ENCODE data around the gene VPS25. TPM values are rescaled to one million over a fixed set of nuclear protein-coding genes. Genes with fewer than 3 reads are reported as not detected.

Gene VPS25
- total RNA-seq, 1 donor from 2014 or later: 39.4 TPM

GRCh38 chr17:42809250-42809649 is 36.0 kb downstream of the VPS25 start:
- Mint-ChIP-seq H3K4me3 (ENCODE audit: unreplicated experiment) (no peak overlapping the region), H3K27ac (ENCODE audit: unreplicated experiment) (peak overlapping the region; percentile 25)
- TF ChIP-seq CTCF (IDR thresholded peaks at IDR 0.05; ENCODE audit: unreplicated experiment): no peak

GRCh38 chr17:42814633-42815399 is 41.6 kb downstream of the VPS25 start:
- no peak for DNase-seq (ENCODE audit: low spot score)

More at GRCh38 chr17:42809250-42809649, 36.0 kb downstream of the VPS25 start:
- H3K4me1 Mint-ChIP-seq (ENCODE audit: unreplicated experiment): no peaks in the 10 kb centered on the region
- H3K36me3 Mint-ChIP-seq (ENCODE audit: low read depth, unreplicated experiment): peaks cover 23% of the 10 kb centered on the region
- no peaks in the 10 kb centered on the region for H3K9me3 Mint-ChIP-seq (ENCODE audit: unreplicated experiment)
- DNase-seq (ENCODE audit: low spot score): no peak
- H3K27me3 Mint-ChIP-seq (ENCODE audit: unreplicated experiment): no peaks in the 10 kb centered on the region

GRCh38 chr17:42817866-42818265 is 44.6 kb downstream of the VPS25 start:
- Mint-ChIP-seq H3K36me3 (ENCODE audit: low read depth, unreplicated experiment) (peaks cover 30% of the 10 kb centered on the region), H3K27me3 (ENCODE audit: unreplicated experiment) (peaks cover 2% of the 10 kb centered on the region), H3K4me1 (ENCODE audit: unreplicated experiment) (no peaks in the 10 kb centered on the region), H3K9me3 (ENCODE audit: unreplicated experiment) (no peaks in the 10 kb centered on the region), H3K4me3 (ENCODE audit: unreplicated experiment) (no peak overlapping the region), H3K27ac (ENCODE audit: unreplicated experiment) (no peak overlapping the region)
- no peak for TF ChIP-seq CTCF (IDR thresholded peaks at IDR 0.05; ENCODE audit: unreplicated experiment)
- DNase-seq (ENCODE audit: low spot score): no peak

More at GRCh38 chr17:42814633-42815399, 41.6 kb downstream of the VPS25 start:
- Mint-ChIP-seq H3K27ac (ENCODE audit: unreplicated experiment) (no peak overlapping the region), H3K36me3 (ENCODE audit: low read depth, unreplicated experiment) (peaks cover 40% of the 10 kb centered on the region), H3K4me3 (ENCODE audit: unreplicated experiment) (no peak overlapping the region), H3K9me3 (ENCODE audit: unreplicated experiment) (no peaks in the 10 kb centered on the region), H3K27me3 (ENCODE audit: unreplicated experiment) (peaks cover 2% of the 10 kb centered on the region), H3K4me1 (ENCODE audit: unreplicated experiment) (no peaks in the 10 kb centered on the region)
- no peak for TF ChIP-seq CTCF (IDR thresholded peaks at IDR 0.05; ENCODE audit: unreplicated experiment)

GRCh38 chr17:42818379-42818778 is 45.1 kb downstream of the VPS25 start:
- no peak overlapping the region for H3K4me3 Mint-ChIP-seq (ENCODE audit: unreplicated experiment)
- H3K27me3 Mint-ChIP-seq (ENCODE audit: unreplicated experiment): peaks cover 2% of the 10 kb centered on the region
- no peak for DNase-seq (ENCODE audit: low spot score)
- TF ChIP-seq CTCF (IDR thresholded peaks at IDR 0.05; ENCODE audit: unreplicated experiment): no peak
- peaks cover 29% of the 10 kb centered on the region for H3K36me3 Mint-ChIP-seq (ENCODE audit: low read depth, unreplicated experiment)
- no peak overlapping the region for H3K27ac Mint-ChIP-seq (ENCODE audit: unreplicated experiment)
- peaks cover 3% of the 10 kb centered on the region for H3K4me1 Mint-ChIP-seq (ENCODE audit: unreplicated experiment)
- no peaks in the 10 kb centered on the region for H3K9me3 Mint-ChIP-seq (ENCODE audit: unreplicated experiment)

- Mint-ChIP-seq H3K36me3 (ENCODE audit: low read depth, unreplicated experiment) (peaks cover 17% of the 10 kb centered on the region), H3K27ac (ENCODE audit: unreplicated experiment) (no peak overlapping the region), H3K4me3 (ENCODE audit: unreplicated experiment) (no peak overlapping the region), H3K27me3 (ENCODE audit: unreplicated experiment) (peaks cover 2% of the 10 kb centered on the region), H3K9me3 (ENCODE audit: unreplicated experiment) (no peaks in the 10 kb centered on the region), H3K4me1 (ENCODE audit: unreplicated experiment) (peaks cover 8% of the 10 kb centered on the region)
- TF ChIP-seq CTCF (IDR thresholded peaks at IDR 0.05; ENCODE audit: unreplicated experiment): peak; percentile 76
- peak; percentile 77 for DNase-seq (ENCODE audit: low spot score)
Observed at GRCh38 chr17:42819939-42820535, 46.8 kb downstream of the VPS25 start.

Measured in endothelial cell (in vitro differentiated cells).